Heart left ventricle (tissue), 16 donors: ENCODE data around the gene HHAT. TPM values are rescaled to one million over a fixed set of nuclear protein-coding genes. Genes with fewer than 3 reads are reported as not detected.

Experiments used
- ATAC-seq, 4 donors: fragments of 200-7000 bp; cut with Tn5 transposase; one replicate each; pipeline ENCODE4 v1.9.1; 2020 to 2022; ENCODE audit warnings: moderate library complexity in 4 of 4, mild to moderate bottlenecking in 3 of 4, moderate number of reproducible peaks in 1 of 4
- DNase-seq, 5 donors: peaks; one replicate each; pipeline ENCODE4 v3.0.0-alpha.2; 2020
- H3K27ac ChIP-seq, 12 donors: fragments of 200-600 bp; sonication (generic) in 4 of 12; one replicate each; pipeline versions ENCODE4 v1.5.0 to v1.8.0; 2016 to 2022; ENCODE audit warnings: mild to moderate bottlenecking in 2 of 12
- H3K27me3 ChIP-seq, 9 donors: fragments of 200-600 bp; sonication (generic) in 2 of 9; one replicate each; pipeline versions ENCODE4 v1.5.1 to v1.8.0; 2016 to 2022; ENCODE audit warnings: mild to moderate bottlenecking in 3 of 9
- H3K36me3 ChIP-seq, 9 donors: fragments of 200-600 bp; sonication (generic) in 2 of 9; one replicate each; pipeline versions ENCODE4 v1.5.0 to v1.8.0; 2018 to 2022; ENCODE audit warnings: mild to moderate bottlenecking in 2 of 9
- H3K4me1 ChIP-seq, 12 donors: fragments of 200-600 bp; sonication (generic) in 4 of 12; one replicate each; pipeline versions ENCODE4 v1.5.0 to v1.8.0; 2016 to 2022; ENCODE audit warnings: mild to moderate bottlenecking in 3 of 12
- H3K4me3 ChIP-seq, 12 donors: fragments of 200-600 bp; sonication (generic) in 4 of 12; one replicate each; pipeline versions ENCODE4 v1.5.0 to v1.8.0; 2017 to 2022; ENCODE audit warnings: mild to moderate bottlenecking in 9 of 12, moderate library complexity in 4 of 12
- H3K9me3 ChIP-seq, 12 donors: fragments of 200-600 bp; sonication (generic) in 4 of 12; one replicate each; pipeline versions ENCODE4 v1.5.0 to v1.8.0; 2016 to 2022; ENCODE audit warnings: mild to moderate bottlenecking in 1 of 12
- POLR2A ChIP-seq, 2 donors: fragments of 450-650 bp; IDR thresholded peaks; one replicate each; pipeline ENCODE4 v1.6.1; 2017; ENCODE audit warnings: antibody characterized with exemption in 2 of 2, mild to moderate bottlenecking in 2 of 2, moderate library complexity in 2 of 2
- WGBS, 4 donors: extraction: QIAGEN DNeasy Blood & Tissue Kit in 2 of 4; methylation state at CpG; one replicate each; pipeline versions ENCODE4 v1.1.5 to v1.1.7; 2013 to 2018; 5-methylcytosine and 5-hydroxymethylcytosine counted together
- intact Hi-C, 10 donors: fragments of 100-400 bp; cut with DNase I; formaldehyde crosslinking; loops; one replicate each; pipeline versions ENCODE4 v1.11.1 to v1.14.2; 2022
- polyA plus RNA-seq, 2 donors: library from polyadenylated mRNA; stranded (reverse); fragments of 200-250 nt; gene quantifications; one replicate each; pipeline ENCODE4 v1.2.3, GENCODE V29; 2013
- total RNA-seq, 9 donors: library from RNA; depleted of rRNA in 2 of 9; stranded (reverse); fragments of >200 nt in 2 of 9; fragmentation: NEBNext Ultra II Directional in 3 of 9; extraction: Animal tissue kit (Norgen Biotek cat#: 25700) in 3 of 9; gene quantifications; one replicate each; pipeline versions ENCODE4 v1.1.0 to v1.2.4, GENCODE V29; 2016 to 2023
- TF ChIP-seq, protein P1 (sequence below), 12 donors: fragments of 200-600 bp; sonication (generic) in 4 of 12; IDR thresholded peaks; one replicate each; pipeline versions ENCODE4 v1.5.0 to v1.8.0; 2018 to 2022; ENCODE audit warnings: antibody characterized with exemption in 12 of 12, mild to moderate bottlenecking in 5 of 12
- donor health status: ischemic (EF 13 %, LVEDD 7.1; RV severe dilation, severe dysfunction).
- donor health status: healthy with polysubstance abuse.
- donor health status: DM: no; HTN: yes; CAD: no.
- donor health status: DM: no; HTN: no; CAD: no.
- donor health status: ischemic (EF 25% LVEDD 6.9; RV normal size, moderate dysfunction).
- donor health status: ischemic (EF 25% LVEDD 5.7; RV mildly dilated, moderate dysfunction).
- donor health status: healthy.
- donor health status: DM: yes; HTN: yes; CAD: no.
- donor health status: ischemic (EF 35%, LVEDD 5.7; RV mildly dilated, moderate dysfunction).
- donor health status: nonischemic (EF 11% LVEDD 7.7; RV severe dilation, severe dysfunction).
- donor health status: DM: yes; HTN: yes; CAD: no.
- donor health status: PGD.
- donor health status: ischemic (EF 29% LVEDD 5.4; RV normal size, mild dysfunction).
- donor health status: nonischemic (EF 23%, LVEDD 6.1; RV moderate dilation, normal function).

HHAT gene
- total and polyA plus RNA-seq, 11 donors: 0.98 to 4.7 (median 2.8) TPM

DNA sequence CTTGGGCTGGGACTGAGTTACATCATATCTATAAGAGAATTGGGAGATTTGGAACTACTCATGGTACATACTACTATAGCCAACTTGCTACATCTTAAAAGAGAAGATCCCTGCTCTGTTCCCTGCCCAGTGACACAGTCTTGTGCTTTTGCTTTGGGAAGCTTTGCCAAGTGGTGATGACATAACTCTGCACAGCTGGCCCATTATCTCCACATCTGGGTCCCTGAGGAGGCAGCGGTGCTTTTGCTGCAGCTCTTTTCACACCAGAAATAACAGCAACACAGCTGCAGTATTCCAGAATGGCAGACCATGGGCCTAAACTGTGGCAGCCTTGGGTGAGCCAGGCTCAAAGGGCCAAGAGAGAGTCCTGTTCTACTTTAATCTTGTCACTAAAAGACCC, 296.0 kb downstream of the HHAT start:
- peak in 4 of 5 donors; percentile 25 to 64 (median 40) for DNase-seq
- intact Hi-C loops: no loop called here
- H3K27me3 ChIP-seq: no peaks in the 10 kb centered on the region
- TF ChIP-seq, protein P1, sequence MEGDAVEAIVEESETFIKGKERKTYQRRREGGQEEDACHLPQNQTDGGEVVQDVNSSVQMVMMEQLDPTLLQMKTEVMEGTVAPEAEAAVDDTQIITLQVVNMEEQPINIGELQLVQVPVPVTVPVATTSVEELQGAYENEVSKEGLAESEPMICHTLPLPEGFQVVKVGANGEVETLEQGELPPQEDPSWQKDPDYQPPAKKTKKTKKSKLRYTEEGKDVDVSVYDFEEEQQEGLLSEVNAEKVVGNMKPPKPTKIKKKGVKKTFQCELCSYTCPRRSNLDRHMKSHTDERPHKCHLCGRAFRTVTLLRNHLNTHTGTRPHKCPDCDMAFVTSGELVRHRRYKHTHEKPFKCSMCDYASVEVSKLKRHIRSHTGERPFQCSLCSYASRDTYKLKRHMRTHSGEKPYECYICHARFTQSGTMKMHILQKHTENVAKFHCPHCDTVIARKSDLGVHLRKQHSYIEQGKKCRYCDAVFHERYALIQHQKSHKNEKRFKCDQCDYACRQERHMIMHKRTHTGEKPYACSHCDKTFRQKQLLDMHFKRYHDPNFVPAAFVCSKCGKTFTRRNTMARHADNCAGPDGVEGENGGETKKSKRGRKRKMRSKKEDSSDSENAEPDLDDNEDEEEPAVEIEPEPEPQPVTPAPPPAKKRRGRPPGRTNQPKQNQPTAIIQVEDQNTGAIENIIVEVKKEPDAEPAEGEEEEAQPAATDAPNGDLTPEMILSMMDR (IDR thresholded peaks at IDR 0.05): no peak
- TF ChIP-seq POLR2A (IDR thresholded peaks at IDR 0.05): no peak
- no peaks in the 10 kb centered on the region for H3K9me3 ChIP-seq
- peaks cover 0 to 26% (median 4%) of the 10 kb centered on the region in 12 donors for H3K4me1 ChIP-seq
- H3K36me3 ChIP-seq: no peaks in the 10 kb centered on the region
- no peak overlapping the region for H3K27ac ChIP-seq
- H3K4me3 ChIP-seq: no peak overlapping the region
- 60 to 78% (median 69%) methylated on average over 1 of the region's 1 CpG for WGBS, 4 donors
- ATAC-seq: peak in 3 of 4 donors; percentile 53 to 76 (median 71)

- no peak overlapping the region for H3K27ac ChIP-seq
- no peak for ATAC-seq
- no peak overlapping the region for H3K4me3 ChIP-seq
- DNase-seq: no peak
- intact Hi-C loops: no loop called here
- WGBS, 4 donors: 81 to 100% (median 95%) methylated on average over 1 of the region's 1 CpG
- H3K36me3 ChIP-seq: no peaks in the 10 kb centered on the region
- H3K4me1 ChIP-seq: peaks cover 0 to 26% (median 4%) of the 10 kb centered on the region in 12 donors
- H3K9me3 ChIP-seq: no peaks in the 10 kb centered on the region
- no peaks in the 10 kb centered on the region for H3K27me3 ChIP-seq
- TF ChIP-seq POLR2A (IDR thresholded peaks at IDR 0.05): no peak
- TF ChIP-seq, protein P1 (IDR thresholded peaks at IDR 0.05): no peak
Measured at GRCh38 chr1:210625715-210626114, 297.0 kb downstream of the HHAT start.

GRCh38 chr1:210626341-210626740, 297.6 kb downstream of the HHAT start:
- intact Hi-C loops: no loop called here
- Histone ChIP-seq H3K27me3 (no peaks in the 10 kb centered on the region), H3K4me1 (peaks cover 0 to 26% (median 4%) of the 10 kb centered on the region in 12 donors), H3K27ac (no peak overlapping the region), H3K9me3 (no peaks in the 10 kb centered on the region), H3K36me3 (no peaks in the 10 kb centered on the region), H3K4me3 (no peak overlapping the region)
- WGBS, 4 donors: 68 to 86% (median 84%) methylated on average over 2 of the region's 2 CpGs
- TF ChIP-seq, protein P1 (IDR thresholded peaks at IDR 0.05): no peak
- no peak for TF ChIP-seq POLR2A (IDR thresholded peaks at IDR 0.05)
- ATAC-seq (peak in 1 of 4 donors; percentile 70), DNase-seq (peak in 1 of 5 donors; percentile 43)

DNA sequence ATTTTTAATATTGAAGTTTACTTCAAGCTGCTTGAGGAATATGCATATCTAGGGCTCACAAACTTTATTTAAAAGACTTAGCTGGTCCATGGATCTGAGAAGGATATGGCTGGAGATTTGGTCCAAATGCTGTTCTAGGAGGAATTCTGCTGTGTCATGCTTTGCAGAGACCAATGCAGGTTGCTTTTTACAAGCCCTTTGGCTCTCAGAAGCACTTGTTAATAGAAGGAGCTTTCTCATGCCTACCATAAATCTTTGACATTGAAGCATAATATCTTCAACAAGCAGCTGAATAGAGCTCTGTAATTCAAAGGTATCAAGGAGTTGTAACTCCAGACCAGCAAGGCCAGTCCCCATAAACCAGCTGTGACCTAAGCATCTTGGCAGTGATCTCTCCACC, 299.1 kb downstream of the HHAT start:
- DNase-seq (no peak), ATAC-seq (no peak)
- no peak for TF ChIP-seq POLR2A (IDR thresholded peaks at IDR 0.05)
- TF ChIP-seq, protein P1 (IDR thresholded peaks at IDR 0.05): no peak
- intact Hi-C loops: no loop called here
- Histone ChIP-seq H3K4me1 (peaks cover 0 to 26% (median 5%) of the 10 kb centered on the region in 12 donors), H3K9me3 (no peaks in the 10 kb centered on the region), H3K27me3 (no peaks in the 10 kb centered on the region), H3K36me3 (no peaks in the 10 kb centered on the region), H3K27ac (no peak overlapping the region), H3K4me3 (no peak overlapping the region)
